ENCODE results near the gene PTPRN2. TPM values are rescaled to one million over a fixed set of nuclear protein-coding genes. Genes with fewer than 3 reads are reported as not detected.
"Not testable (repeated sequence)": the region's sequence is repeated elsewhere in the genome, so short reads cannot be mapped to it uniquely, and the experiment has no call there.

PTPRN2 gene
- polyA plus RNA-seq, 1 donor: 5.7 TPM

GRCh38 chr7:157717211-157718174 is 870.1 kb downstream of the PTPRN2 start:
- no peak for DNase-seq

- DNase-seq: no peak
These were observed 871.7 kb downstream of the PTPRN2 start for GRCh38 chr7:157715938-157716280.

GRCh38 chr7:157715071-157715937 is 872.3 kb downstream of the PTPRN2 start:
- DNase-seq: no peak

- no peak for DNase-seq
These were observed 873.2 kb downstream of the PTPRN2 start for GRCh38 chr7:157714166-157715070.

- no peak for DNase-seq
These were observed 874.0 kb downstream of the PTPRN2 start for GRCh38 chr7:157713591-157713990.

GRCh38 chr7:157712666-157713235 is 874.9 kb downstream of the PTPRN2 start:
- no peak for DNase-seq

- no peak for DNase-seq
These were observed 876.2 kb downstream of the PTPRN2 start for GRCh38 chr7:157711353-157711888.

- DNase-seq: no peak
These were observed 877.2 kb downstream of the PTPRN2 start for GRCh38 chr7:157710396-157710795.

GRCh38 chr7:157709531-157710251 is 877.9 kb downstream of the PTPRN2 start:
- no peak for DNase-seq

- no peak for DNase-seq
These were observed 878.7 kb downstream of the PTPRN2 start for GRCh38 chr7:157708919-157709295.

GRCh38 chr7:157707983-157708918 is 879.4 kb downstream of the PTPRN2 start:
- DNase-seq: no peak

GRCh38 chr7:157704365-157704764 is 883.3 kb downstream of the PTPRN2 start:
- no peak for DNase-seq

GRCh38 chr7:157703534-157704195 is 884.0 kb downstream of the PTPRN2 start:
- no peak for DNase-seq

- no peak for DNase-seq
These were observed 884.5 kb downstream of the PTPRN2 start for GRCh38 chr7:157703131-157703530.

GRCh38 chr7:157702311-157703023 is 885.2 kb downstream of the PTPRN2 start:
- DNase-seq: no peak

- not testable (repeated sequence) for DNase-seq
These were observed 886.0 kb downstream of the PTPRN2 start for GRCh38 chr7:157701395-157702180.

Measured in left kidney (tissue), 2 donors.